Left cardiac atrium (tissue), 4 donors: Measurements from ENCODE around the gene NAGS. TPM values are rescaled to one million over a fixed set of nuclear protein-coding genes. Genes with fewer than 3 reads are reported as not detected.
"Not testable (repeated sequence)": the region's sequence is repeated elsewhere in the genome, so short reads cannot be mapped to it uniquely, and the experiment has no call there.

Experiments used
- ATAC-seq, 2 donors: fragments of 200-7000 bp; cut with Tn5 transposase; one replicate each; pipeline ENCODE4 v1.9.1; 2020; ENCODE audit warnings: mild to moderate bottlenecking in 2 of 2, moderate library complexity in 2 of 2
- DNase-seq: peaks from one replicate; pipeline ENCODE4 v3.0.0-alpha.2; 2020
- intact Hi-C, 2 donors: fragments of 100-400 bp; cut with DNase I; formaldehyde crosslinking; loops; one replicate each; pipeline versions ENCODE4 v1.14.1 to v1.15.1; 2022 to 2023
- total RNA-seq, 2 donors: library from RNA; stranded (reverse); fragmentation: NEBNext Ultra II Directional; extraction: Animal tissue kit (Norgen Biotek cat#: 25700); gene quantifications; one replicate each; pipeline ENCODE4 v1.2.1, GENCODE V29; 2021
- donor health status: DM: no; HTN: yes; CAD: no.
- donor health status: DM: no; HTN: yes; CAD: no; lungs with severe emphysema.
- donor health status: DM: yes; HTN: yes; CAD: no.
- donor health status: Dilated cardiomyopathy.

The NAGS gene
- total RNA-seq, 2 donors from 2014 or later, result 1.3 to 1.4 TPM

DNA sequence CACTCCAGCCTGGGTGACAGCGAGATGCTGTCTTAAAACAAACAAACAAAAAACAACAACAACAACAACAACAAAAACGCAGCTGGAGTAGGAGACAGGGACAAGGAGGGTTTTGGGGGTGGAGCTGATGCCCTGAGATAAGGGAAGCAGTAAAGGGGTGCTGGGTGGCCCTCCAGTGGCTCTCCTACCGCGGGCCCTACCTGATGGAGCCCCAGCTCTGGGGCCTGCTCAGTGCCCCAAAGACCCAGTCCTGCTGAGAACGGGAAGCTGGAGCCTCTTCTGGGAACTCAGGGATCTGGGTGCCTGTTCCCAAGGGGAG lies 21.3 kb upstream of the NAGS start:
- intact Hi-C loops, result no loop called here
- no peak for DNase-seq
- no peak for ATAC-seq

DNA sequence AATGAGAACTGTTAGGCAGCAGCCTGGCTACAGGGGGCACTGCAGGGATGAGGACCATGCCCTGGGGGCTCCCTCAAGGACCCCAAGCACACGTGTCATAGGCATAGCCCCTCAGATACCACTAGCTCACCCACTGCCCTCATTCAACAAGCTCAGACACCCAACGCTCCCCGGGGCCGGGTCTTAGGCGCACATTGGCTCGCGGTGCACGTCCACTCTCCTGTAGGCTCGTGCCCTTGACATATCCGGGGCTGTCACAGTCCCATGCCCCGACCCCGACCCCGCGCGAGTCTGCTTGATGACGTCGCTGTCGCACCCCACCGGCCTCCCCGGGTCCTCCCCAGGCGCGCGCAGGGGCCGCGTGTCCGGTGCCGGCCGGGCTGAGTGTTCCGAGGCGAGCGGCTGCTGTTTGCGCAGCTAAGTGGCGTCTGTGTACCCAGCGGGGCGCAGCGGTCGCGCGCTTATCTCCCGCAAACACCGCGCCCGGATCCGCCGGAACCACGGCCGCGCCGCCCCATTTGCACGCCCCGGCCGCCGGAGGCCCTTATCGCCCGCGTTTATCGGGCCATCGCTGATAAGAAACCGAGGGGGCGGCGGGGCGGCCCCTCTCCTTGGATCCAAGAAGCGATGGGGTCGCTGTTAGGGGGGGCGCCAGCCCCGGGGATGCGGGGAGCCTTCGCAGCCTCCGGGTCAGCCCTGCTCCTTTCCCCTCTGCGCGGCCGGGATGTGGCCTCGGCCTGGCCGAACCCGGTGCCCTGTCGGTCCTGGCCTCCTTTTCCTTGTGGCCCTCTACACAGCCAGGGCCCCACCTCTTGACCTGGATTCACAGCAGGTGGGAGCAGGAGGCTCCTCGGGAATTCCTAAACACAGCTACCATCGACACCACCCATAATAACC lies 20.7 kb upstream of the NAGS start:
- DNase-seq (peak; percentile 33), ATAC-seq (peak; percentile 62 to 66)
- intact Hi-C loops, result no loop called here

- ATAC-seq (peak in 1 of 2 donors; percentile 21), DNase-seq (no peak)
- intact Hi-C loops, result no loop called here
These were observed 19.9 kb upstream of the NAGS start for GRCh38 chr17:43984521-43984920.

DNA sequence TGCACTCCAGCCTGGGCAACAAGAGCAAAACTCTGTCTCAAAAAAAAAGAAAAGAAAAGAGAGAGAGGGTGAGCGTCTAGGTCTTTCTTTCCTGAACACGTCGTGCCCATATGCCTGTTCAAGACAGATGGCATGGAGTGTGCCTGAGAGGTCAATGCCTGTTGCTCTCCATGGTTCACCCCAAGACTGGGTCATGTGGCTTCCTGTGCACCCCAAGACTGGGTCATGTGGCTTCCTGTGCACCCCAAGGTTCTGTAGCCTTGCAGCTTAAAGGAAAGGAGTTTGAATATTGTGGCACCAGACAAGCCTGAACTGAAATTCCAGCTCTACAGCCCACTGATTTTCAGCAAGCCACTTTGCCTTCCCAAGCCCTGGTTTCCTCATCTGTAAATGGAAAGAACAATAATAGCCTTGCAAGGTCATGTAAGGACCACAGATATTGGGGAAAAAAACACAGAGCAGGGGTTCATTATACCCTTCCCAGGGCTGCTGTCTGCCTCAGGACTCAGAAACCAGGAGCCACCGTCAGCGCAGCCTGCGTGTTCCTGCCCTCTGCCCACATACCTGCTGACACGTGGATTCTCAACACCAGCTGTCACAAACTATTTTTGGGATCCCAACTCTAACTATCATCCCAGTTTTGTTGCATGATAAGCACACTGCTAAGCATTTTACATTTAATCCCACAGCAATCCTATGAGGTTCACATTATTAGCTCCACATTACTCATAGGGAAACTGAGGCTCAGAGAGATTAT lies 18.0 kb upstream of the NAGS start:
- intact Hi-C loops, result no loop called here
- no peak for DNase-seq
- peak in 1 of 2 donors; percentile 54 for ATAC-seq

DNA sequence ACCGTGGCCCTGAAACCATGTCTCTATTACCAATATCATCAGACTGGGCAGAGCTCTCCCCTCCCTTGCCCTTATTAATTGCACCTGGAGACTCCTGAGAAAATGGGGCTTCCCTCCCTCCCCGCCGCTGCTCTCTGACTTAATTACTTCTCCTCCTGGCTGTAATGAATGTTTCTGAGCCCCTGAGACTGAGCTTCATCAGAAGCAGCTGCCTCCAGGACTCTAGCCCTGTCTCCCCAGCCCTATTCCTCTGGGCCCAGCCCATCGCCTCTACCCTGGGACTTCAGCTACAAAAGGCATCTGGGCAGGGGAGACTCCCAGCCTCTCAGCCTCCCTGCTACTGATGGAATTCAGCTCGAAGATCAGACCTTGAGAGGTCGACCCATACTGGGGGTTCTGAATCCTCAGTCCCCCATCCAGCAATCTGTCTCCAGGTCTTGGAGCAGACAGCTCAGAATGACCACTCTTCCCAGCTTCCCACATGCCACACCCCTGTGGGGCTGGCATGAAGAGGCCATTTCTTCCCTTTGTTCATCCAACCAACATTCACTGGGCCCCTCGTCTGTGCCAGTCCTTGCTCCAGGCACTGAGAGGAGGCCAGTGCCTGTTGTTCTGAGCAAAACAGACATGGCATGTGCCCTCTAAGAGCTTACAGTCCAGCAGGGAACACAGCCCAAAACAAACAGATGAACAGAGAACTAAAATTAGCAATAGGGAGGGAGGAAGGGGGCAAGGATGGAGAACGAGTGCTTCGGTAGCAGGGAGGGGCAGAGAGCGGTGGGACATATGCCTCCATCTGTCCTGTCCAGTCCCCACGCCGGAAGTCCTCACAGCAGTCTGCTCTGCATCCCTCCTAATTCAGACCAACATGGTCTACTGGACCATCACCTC lies 17.0 kb upstream of the NAGS start:
- no peak for ATAC-seq
- intact Hi-C loops, result no loop called here
- DNase-seq, result no peak

- DNase-seq, result no peak
These were observed 16.1 kb upstream of the NAGS start for GRCh38 chr17:43988301-43988700.

DNA sequence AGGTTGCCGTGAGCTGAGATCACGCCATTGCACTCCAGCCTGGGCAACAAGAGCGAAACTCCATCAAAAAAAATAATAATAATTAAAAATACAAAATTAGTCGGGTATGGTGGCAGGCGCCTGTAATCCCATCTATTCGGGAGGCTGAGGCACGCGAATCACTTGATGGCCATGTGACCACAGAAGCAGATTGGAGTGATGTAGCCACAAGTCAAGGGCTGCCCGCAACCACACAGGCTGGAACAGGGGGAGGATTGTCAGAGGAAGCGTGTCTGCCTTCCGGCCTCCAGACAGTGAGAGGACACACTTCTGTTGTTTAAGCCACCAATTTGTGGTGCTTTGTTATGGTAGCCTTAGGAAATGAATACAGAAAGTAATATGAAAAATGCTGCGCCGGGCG lies 11.8 kb upstream of the NAGS start:
- intact Hi-C loops, result no loop called here
- ATAC-seq (no peak), DNase-seq (no peak)

More at GRCh38 chr17:43988301-43988700, 16.1 kb upstream of the NAGS start:
- intact Hi-C loops, result no loop called here
- no peak for ATAC-seq

DNA sequence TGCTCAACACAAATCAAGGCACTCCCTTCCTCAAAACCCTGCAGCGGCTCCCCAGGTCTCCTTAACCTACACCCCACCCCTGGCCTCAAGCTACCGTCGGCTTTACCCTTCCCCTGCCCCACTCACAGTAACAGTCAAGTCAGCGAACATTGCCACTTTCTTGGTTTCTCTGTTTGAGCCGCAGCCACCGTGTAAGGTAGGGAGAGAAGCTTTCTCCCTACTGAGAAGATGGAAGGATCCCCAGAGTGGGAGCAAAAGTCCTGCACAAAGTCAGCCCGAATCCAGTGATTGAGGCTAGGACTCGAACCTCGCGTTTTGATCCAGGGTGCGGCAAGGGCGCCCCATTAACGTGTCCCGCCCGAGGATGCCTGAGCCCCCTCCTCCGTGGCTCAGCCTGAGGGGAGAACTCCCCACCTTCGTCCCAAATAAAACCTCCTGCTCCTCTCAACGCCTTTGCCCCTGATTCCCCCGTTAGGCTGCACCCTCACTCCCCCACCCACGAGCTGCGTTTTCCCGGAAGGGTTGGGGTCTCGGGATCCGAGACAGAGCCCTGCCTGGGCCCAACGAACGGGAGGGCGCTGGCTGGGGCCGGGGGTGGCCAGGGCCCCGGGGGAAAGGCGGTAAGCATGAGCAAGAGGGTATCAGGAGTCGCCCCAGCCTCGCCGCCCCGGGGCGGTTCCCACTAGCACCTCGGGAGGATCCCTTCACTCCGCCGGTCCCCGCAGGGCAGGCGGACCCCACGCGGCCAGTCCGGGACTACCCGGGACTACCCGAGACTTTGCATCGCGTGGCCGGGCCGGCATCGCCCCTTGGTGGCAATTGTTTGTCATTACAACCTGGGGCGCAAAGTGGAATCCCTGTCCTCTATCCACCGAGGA lies 9.9 kb upstream of the NAGS start:
- intact Hi-C loops, result loop anchor here (2.0 kb wide), 1 partner anchor 50 kb away; no protein-coding TSS in a partner anchor
- peak; percentile 80 for DNase-seq
- peak; percentile 93 to 96 for ATAC-seq

DNA sequence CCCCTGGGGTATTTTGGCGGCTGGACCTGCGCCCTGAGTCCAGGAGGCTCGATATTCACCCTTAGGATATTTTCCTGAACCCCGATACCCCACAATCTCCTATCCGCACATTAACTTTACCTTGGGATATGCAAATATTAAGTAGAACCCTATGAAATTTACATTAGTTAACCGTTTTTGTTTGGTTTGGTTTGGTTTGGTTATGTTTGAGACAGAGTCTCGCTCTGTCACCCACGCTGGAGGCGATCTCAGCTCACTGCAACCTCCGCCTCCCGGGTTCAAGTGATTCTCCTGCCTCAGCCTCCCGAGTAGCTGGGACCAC lies 9.3 kb upstream of the NAGS start:
- ATAC-seq (no peak), DNase-seq (no peak)
- intact Hi-C loops, result loop anchor here (2.0 kb wide), 1 partner anchor 50 kb away; no protein-coding TSS in a partner anchor

GRCh38 chr17:43997180-43997579 lies 7.2 kb upstream of the NAGS start:
- intact Hi-C loops, DNase-seq, ATAC-seq: not testable (repeated sequence)

- intact Hi-C loops, result no loop called here
- DNase-seq (no peak), ATAC-seq (no peak)
These were observed 5.9 kb upstream of the NAGS start for GRCh38 chr17:43998552-43998951.

DNA sequence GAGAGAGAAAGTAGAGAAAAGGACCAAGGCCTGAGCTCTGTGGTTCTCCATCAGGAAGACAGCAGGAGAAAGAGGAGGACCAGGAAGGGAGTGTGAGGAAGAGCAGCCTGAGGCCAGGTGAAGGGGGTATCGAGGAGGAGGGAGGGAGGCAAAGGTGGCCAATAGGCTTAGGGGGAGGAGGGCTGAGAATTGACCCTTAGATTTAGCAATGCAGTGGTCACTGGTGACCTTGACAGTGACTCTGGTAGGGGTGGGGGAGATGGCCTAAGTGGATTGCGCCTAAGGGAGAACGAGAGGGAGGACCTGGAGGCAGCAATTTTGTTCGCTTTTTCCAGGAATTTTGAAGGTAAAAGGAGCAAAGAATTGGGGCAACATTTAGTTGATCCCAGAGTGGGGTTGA lies 5.4 kb upstream of the NAGS start:
- ATAC-seq (no peak), DNase-seq (no peak)
- intact Hi-C loops, result no loop called here

DNA sequence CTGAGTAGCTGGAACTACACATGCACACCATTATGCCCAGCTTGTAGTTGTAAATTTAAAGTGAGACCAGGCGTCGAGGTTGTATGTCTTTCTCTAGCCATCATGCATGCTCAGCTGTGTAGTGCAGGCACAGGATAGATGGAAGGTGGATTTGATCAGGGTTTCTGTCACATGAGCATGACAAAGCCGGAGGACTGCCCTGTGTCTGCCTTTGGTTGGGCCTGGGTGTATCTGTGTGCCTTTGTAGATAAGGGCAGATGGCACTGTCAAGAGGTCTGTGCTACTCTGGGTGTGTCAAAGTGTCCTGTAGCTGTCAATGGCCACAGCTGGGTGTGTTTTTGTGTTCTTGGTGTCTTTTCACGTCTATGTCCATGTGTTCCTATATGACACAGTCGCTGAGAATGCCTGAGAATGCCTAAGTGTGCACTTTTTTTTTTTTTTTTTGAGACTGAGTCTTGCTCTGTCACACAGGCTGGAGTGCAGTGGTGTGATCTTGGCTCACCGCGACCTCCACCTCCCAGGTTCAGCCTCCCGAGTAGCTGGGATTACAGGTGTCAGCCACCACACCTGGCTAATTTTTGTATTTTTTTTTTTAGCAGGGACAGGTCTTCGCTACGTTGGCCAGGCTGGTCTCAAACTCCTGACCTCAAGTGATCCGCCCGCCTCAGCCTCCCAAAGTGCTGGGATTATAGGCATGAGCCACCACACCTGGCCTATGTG lies 4.1 kb upstream of the NAGS start:
- DNase-seq (no peak), ATAC-seq (peak in 1 of 2 donors; percentile 21)
- intact Hi-C loops, result no loop called here

DNA sequence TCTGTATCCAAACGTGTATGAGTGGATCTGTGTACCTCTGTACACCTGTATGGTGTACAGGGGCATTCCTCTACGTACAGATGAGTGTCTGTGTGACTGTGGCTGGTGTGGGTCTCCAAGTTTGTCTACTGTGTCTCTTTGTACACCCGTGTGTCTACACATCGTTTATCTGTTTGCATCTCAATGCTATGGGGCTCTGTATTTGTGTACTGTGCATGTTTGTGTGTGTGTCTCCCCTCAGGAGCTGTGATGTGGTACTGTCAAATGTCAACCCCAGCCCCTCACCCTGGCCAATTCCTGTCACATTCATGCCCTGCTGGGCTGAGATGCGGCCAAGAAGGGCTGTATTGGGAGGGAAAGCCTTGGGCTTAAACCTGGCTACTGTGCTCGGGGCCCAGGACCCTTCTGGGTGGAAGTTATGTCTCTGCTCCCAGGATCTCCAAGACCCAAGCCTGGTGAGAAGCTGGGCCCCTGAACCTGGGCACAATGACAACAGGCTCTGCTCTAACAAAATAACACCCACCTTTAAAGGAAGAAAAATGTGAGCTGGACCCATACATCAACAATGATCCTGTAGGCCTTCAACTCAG lies 3.5 kb upstream of the NAGS start:
- intact Hi-C loops, result no loop called here
- ATAC-seq (no peak), DNase-seq (no peak)

DNA sequence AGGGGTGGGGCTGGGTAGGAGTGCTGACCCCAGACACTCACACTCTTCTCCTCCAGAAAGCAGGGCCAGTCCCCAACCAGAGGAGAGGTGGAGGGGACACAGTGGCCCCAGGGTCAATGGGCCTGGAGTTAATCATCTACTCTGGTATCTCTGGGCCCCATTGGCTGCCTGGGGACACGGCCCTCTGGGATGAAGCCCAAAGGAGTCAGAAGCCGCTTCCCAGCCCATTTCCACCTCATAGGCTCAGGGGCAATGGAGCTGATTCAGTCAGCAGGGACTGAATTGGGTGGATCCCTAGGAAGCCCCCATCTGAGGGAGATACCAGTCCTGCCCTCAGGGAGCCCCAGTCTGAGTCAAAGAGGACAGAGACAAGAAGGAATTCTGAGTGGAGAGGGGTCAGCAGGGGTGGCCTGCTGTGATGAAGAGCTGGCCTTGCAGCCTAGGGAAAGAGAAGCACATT lies 2.9 kb upstream of the NAGS start:
- no peak for DNase-seq
- intact Hi-C loops, result no loop called here

GRCh38 chr17:44002141-44002848 lies 2.1 kb upstream of the NAGS start:
- DNase-seq (no peak), ATAC-seq (no peak)
- intact Hi-C loops, result no loop called here

More for the DNA sequence above, 2.9 kb upstream of the NAGS start:
- no peak for ATAC-seq
